Measurements from ENCODE around the gene SERPINB1. TPM values are rescaled to one million over a fixed set of nuclear protein-coding genes. Genes with fewer than 3 reads are reported as not detected.
"Not testable (repeated sequence)": the region's sequence is repeated elsewhere in the genome, so short reads cannot be mapped to it uniquely, and the experiment has no call there.

Gene SERPINB1
- 324 TPM for total RNA-seq

- peak in 2 of 3 donors; percentile 87 to 89 for DNase-seq (ENCODE audit: low read depth in 2 of 3, low spot score in 2 of 3)
Observed at GRCh38 chr6:2841264-2842138, at the start of gene SERPINB1. SERPINB1 (minus strand) TSS chr6:2841863; CDS start chr6:2840586, 1,277 bp downstream.

DNA sequence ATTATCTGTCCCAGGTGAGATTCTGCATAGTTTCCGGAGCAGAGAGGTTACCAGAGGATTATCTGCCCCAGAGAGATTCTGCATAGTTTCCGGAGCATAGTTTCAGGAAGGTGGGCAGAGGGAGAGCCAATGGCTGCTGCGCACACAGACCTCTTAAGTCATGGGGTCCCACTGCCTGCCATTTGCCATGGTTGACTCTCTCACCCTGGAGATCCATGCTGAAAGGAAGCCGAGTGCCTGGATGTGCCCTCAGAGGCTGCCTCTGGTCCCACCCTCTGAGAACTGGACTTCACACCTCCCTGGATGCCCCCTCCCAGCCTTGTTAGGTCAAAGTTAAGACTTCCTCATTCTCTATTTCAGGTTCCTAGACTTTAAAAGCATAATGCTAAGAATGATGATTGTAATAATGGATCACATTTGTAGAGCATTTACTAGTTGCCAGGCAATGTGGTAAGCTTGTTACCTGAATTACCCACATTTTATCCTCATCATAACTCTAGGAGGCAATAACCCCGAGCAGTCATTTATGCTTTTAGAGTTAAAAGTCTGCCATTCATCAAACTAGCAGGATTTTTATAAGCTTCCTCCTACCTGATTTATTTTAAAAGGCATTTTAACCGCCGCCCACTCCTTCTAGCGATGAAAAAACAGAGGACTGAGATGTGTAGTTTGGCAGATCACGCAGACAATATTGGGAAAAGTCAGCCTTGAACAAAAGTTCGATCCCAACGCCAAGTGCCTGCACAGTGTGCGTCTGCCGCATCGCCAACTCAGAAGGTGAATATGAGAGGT lies 49.5 kb upstream of the SERPINB1 start:
- DNase-seq (ENCODE audit: low read depth in 2 of 3, low spot score in 2 of 3), result peak in 1 of 3 donors; percentile 61

DNA sequence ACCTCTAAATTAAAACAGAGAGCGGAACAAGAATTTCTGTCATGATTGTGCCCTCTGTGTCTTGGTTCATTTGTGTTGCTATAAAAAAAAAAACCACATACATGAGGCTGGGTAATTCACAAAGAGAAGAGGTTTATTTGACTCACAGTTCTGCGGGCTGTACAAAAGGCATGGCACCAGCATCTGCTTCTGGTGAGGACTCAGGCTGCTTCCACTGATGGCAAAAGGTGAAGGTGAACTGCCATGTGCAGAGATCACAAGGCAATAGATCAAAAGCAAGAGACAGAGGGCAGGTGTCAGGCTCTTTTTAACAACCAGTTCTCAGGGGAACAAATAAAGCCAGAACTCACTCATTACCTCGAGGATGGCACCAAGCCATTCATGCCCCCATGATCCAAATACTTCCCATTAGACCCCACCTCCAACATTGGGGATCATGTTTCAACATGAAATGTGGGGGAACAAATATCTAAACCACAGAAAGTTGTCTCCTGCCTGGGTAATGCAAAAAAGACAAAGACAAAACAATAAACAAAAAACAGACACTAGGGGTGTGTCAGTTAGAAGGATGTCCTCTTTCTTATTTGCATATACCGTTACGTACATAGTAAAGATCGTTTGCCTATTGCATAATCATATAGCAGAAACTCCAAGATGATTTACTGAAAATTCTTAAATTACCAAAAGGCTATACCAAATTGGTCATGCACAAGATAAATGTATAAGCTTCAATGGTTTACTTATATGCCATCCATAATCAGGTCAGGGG lies 44.5 kb upstream of the SERPINB1 start:
- DNase-seq (ENCODE audit: low read depth in 2 of 3, low spot score in 2 of 3), result no peak

DNA sequence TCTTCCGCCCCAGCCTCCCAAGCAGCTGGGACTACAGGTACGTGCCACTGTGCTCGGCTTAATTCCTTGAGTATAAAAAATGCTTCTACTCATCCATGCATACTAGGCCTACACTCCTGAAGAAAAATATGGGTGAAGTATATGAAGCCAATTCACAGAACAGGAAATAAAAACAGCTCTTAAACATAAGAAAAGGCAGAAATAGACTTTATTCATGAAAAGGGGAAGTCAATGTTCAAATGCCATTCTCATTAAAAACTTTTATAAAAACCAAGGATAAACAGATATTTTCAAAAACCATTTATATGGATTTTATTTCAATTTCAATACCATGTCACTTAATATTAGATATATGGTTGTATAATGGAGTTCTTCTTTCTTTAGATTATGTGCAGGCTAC lies 43.1 kb upstream of the SERPINB1 start:
- no peak for DNase-seq (ENCODE audit: low read depth in 2 of 3, low spot score in 2 of 3)

DNA sequence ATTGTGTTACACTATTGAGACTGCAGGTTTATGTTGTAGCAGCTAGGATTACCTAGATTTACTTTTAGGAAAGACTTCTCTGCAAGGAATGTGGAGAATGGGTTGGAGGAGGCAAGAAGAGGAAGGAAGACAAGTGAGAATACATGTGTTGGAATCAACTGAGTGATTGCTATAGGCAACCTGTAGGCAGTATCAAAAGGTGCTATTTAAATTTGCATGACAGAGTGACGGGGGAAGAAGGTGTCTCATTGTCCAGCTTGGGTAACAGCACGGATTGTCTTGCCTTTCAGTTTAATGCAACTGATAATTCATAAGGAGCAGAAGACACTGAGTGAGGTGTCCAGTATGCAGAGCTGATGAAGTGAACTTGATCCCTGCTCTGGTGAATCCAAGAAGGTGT lies 42.0 kb upstream of the SERPINB1 start:
- DNase-seq (ENCODE audit: low read depth in 2 of 3, low spot score in 2 of 3), result no peak

DNA sequence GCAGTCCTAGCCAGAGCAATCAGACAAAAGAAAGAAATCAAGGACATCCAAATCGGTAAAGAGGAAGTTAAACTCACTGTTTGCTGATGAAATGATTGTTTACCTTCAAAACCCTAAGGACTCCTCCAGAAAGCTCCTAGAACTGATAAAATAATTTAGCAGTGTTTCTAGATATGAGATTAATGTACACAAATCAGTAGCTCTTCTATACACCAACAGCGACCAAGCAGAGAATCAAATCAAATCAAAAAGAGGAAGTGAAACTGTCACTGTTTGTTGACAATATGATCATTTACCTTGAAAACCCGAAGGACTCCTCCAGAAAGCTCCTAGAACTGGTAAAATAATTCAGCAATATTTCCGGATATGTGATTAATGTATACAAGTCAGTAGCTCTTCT lies 39.8 kb upstream of the SERPINB1 start:
- DNase-seq (ENCODE audit: low read depth in 2 of 3, low spot score in 2 of 3), result peak in 1 of 3 donors; percentile 30

DNA sequence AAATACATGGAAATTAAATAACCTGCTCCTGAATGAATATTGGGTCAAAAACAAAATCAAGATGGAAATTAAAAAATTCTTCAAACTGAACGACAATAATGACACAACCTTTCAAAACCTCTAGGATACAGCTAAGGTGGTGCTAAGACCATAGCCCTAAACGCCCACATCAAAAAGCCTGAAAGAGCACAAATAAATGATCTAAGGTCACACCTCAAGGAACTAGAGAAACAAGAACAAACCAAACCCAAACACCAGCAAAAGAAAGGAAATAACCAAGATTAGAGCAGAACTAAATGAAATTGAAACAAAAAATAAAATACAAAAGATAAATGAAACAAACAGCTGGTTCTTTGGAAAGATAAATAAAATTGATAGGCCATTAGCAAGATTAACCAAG lies 38.5 kb upstream of the SERPINB1 start:
- DNase-seq (ENCODE audit: low read depth in 2 of 3, low spot score in 2 of 3), result not testable (repeated sequence)

DNA sequence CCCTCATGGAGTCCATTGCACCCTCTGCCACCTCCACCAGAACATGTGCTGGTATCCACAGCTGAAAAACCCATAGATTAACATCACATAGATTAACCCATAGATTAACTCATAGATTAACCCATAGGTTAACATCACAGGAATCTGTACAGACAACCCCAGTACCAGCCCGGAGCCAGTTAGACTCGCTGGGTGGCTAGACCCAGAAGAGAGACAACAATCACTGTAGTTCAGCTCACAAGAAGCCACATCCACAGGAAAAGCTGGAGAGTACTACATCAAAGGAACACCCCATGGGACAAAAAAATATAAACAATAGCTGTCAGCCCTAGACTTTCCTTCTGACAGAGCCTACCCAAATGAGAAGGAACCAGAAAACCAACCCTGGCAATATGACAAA lies 36.3 kb upstream of the SERPINB1 start:
- DNase-seq (ENCODE audit: low read depth in 2 of 3, low spot score in 2 of 3), result no peak

GRCh38 chr6:2877057-2877882 lies 35.6 kb upstream of the SERPINB1 start:
- no peak for DNase-seq (ENCODE audit: low read depth in 2 of 3, low spot score in 2 of 3)

- DNase-seq (ENCODE audit: low read depth in 2 of 3, low spot score in 2 of 3), result peak in 1 of 3 donors; percentile 12
Observed at GRCh38 chr6:2876210-2877056, 34.8 kb upstream of the SERPINB1 start.

DNA sequence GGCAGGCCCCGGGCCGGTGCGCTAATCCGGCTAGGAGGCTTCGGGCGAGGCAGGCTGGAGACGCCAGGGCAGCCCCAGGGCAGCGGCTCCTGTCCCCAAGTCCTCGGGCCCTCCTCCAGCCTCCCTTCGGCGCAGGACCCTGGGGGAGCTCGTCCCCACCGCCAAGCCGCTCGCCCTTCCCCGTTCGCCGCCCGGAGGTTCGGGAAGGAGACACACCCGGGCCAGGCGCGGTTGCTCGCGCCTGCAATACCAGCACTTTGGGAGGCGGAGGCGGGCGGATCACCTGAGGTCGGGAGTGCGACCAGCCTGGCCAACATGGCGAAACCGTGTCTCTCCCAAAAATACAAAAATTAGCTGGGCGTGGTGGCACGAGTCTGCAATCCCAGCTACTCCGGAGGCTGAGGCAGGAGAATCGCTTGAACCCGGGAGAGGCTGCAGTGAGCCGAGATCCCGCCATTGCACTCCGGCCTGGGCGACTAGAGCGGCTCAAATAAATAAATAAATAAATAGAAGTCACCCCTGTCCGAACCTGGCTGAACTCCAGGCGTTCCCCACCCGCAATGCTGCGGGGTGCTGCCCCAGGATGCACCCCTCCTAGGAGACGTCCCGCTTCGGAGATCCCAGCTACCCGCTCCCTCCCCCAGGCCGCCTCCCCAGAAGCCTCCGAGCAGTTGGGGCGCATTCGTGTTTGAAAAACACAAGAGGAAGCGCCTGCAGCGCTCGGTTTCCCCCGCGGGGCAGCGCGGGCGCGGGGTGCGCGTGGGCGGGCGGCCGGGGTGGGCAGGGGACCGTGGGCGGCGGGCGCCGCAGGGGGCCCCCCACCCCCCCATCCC lies 33.9 kb upstream of the SERPINB1 start:
- peak in 2 of 3 donors; percentile 47 to 51 for DNase-seq (ENCODE audit: low read depth in 2 of 3, low spot score in 2 of 3)

- DNase-seq (ENCODE audit: low read depth in 2 of 3, low spot score in 2 of 3), result no peak
Observed at GRCh38 chr6:2873643-2874042, 32.0 kb upstream of the SERPINB1 start.

DNA sequence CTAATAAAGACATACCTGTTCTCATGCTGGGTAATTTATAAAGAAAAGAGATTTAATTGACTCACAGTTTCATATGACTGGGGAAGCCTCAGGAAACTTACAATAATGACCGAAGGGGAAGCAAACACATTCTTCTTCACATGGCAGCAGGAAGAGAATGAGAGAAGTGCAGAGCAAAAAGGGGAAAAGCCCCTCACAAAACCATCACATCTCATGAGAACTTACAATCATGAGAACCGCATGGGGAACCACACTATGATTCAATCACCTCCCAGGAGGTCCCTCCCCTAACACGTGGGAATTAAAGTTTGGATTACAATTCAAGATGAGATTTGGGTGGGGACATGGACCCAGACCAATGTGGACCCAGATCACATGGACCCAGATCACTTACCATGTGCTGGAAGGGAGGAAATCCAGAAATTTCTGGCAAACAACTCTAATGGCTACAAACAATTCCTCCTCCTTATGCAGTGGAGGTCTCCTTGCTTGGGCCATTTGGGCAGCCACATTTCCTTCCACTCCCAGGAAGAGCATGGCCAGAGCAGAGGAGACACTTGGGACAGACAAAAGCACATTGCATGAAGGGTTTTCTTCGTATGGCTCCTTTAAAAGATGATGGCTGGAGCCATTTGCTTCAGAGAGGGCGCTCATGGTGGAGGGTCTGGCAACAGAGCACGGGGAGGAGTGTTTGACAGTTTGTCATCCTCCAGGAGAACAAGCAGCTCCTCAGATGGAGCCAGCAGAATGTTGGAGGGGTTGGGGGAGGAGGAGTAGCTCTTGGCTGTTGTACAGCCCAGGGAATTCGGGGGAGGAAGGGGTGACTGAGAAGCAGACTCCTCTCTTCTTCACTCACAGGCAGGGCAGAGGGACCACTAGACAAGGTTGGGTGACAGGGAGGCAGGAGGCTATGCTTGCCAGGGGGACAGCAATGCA lies 31.0 kb upstream of the SERPINB1 start:
- peak in 1 of 3 donors; percentile 11 for DNase-seq (ENCODE audit: low read depth in 2 of 3, low spot score in 2 of 3)

DNA sequence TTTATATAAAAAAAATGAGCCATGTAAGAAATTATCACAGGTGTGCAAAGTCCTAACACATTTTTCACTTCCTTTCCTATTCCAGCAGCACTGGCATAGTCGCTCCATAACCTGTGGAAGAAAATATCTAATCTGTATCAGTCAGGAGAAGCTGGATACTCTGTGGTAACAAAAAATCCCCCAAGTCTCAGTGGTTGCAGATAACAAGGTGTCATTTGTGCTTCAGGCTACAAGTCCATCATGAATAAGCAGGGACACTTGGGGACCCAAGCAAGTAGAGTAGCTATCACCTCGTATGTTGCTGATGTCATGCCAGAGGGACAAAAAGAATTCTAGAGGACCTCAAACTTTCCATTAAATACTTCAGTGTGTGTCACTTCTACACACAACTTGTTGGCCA lies 30.3 kb upstream of the SERPINB1 start:
- DNase-seq (ENCODE audit: low read depth in 2 of 3, low spot score in 2 of 3), result no peak

- no peak for DNase-seq (ENCODE audit: low read depth in 2 of 3, low spot score in 2 of 3)
Observed at GRCh38 chr6:2871102-2871501, 29.4 kb upstream of the SERPINB1 start.

- no peak for DNase-seq (ENCODE audit: low read depth in 2 of 3, low spot score in 2 of 3)
Observed at GRCh38 chr6:2870046-2870636, 28.5 kb upstream of the SERPINB1 start.

- DNase-seq (ENCODE audit: low read depth in 2 of 3, low spot score in 2 of 3), result no peak
Observed at GRCh38 chr6:2868637-2869036, 27.0 kb upstream of the SERPINB1 start.
